HL-60 (cell line): ENCODE results near the gene POM121L2.

Experiments
- TF ChIP-seq, protein P1 (sequence below): IDR thresholded peaks from one replicate; pipeline ENCODE4 v1.5.1; 2011; ENCODE audit warnings: low read length, control low read depth, inconsistent platforms; ENCODE audit not compliant: insufficient read depth
- TF ChIP-seq, protein P2 (sequence below): IDR thresholded peaks from 2 replicates; pipeline ENCODE4 v1.6.1; 2012; ENCODE audit warnings: low read depth; ENCODE audit not compliant: insufficient replicate concordance

DNA sequence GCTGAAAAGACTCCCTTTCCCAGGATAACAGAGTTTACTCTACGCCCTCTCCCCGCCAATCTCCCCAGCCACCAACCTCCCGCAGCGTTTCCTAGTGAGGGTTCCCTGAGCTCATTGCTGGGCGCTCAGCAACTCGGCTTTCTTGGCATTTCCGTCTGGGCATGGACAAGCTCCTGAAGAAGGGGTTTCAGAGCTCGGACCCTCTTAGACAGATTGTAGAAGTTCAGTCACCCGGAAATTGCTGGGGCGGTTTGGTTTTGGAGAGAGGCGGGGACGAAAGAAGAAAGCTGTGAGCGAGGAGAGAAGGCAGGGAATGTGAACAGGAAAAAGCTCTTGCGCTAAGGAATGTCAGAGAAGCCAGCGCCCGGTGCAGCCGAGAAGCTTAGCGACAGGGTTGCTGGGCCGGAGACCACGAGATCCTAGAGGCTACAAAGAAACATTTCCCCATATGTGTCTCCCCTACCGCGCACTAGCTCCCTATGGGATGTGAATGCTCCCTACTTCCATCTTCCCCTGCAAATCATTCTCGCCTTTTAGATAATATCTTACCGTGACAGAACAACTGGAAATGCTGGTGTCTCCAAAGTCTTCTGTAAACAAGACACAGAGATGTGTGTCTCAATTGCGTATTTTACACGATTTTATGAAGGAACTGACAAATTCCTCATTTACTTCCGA, 15.8 kb downstream of the POM121L2 start:
- TF ChIP-seq, protein P1, sequence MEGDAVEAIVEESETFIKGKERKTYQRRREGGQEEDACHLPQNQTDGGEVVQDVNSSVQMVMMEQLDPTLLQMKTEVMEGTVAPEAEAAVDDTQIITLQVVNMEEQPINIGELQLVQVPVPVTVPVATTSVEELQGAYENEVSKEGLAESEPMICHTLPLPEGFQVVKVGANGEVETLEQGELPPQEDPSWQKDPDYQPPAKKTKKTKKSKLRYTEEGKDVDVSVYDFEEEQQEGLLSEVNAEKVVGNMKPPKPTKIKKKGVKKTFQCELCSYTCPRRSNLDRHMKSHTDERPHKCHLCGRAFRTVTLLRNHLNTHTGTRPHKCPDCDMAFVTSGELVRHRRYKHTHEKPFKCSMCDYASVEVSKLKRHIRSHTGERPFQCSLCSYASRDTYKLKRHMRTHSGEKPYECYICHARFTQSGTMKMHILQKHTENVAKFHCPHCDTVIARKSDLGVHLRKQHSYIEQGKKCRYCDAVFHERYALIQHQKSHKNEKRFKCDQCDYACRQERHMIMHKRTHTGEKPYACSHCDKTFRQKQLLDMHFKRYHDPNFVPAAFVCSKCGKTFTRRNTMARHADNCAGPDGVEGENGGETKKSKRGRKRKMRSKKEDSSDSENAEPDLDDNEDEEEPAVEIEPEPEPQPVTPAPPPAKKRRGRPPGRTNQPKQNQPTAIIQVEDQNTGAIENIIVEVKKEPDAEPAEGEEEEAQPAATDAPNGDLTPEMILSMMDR = no peak
- TF ChIP-seq, protein P2, sequence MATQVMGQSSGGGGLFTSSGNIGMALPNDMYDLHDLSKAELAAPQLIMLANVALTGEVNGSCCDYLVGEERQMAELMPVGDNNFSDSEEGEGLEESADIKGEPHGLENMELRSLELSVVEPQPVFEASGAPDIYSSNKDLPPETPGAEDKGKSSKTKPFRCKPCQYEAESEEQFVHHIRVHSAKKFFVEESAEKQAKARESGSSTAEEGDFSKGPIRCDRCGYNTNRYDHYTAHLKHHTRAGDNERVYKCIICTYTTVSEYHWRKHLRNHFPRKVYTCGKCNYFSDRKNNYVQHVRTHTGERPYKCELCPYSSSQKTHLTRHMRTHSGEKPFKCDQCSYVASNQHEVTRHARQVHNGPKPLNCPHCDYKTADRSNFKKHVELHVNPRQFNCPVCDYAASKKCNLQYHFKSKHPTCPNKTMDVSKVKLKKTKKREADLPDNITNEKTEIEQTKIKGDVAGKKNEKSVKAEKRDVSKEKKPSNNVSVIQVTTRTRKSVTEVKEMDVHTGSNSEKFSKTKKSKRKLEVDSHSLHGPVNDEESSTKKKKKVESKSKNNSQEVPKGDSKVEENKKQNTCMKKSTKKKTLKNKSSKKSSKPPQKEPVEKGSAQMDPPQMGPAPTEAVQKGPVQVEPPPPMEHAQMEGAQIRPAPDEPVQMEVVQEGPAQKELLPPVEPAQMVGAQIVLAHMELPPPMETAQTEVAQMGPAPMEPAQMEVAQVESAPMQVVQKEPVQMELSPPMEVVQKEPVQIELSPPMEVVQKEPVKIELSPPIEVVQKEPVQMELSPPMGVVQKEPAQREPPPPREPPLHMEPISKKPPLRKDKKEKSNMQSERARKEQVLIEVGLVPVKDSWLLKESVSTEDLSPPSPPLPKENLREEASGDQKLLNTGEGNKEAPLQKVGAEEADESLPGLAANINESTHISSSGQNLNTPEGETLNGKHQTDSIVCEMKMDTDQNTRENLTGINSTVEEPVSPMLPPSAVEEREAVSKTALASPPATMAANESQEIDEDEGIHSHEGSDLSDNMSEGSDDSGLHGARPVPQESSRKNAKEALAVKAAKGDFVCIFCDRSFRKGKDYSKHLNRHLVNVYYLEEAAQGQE = no peak
